Astrocyte (in vitro differentiated cells and primary cell): ENCODE measurements around the gene PAM16.

Experiments
- EZH2 ChIP-seq: IDR thresholded peaks from 2 replicates; pipeline ENCODE4 v1.6.1; 2012; ENCODE audit warnings: mild to moderate bottlenecking, low read length, inconsistent platforms; ENCODE audit not compliant: insufficient read depth
- TF ChIP-seq, protein P1 (sequence below): IDR thresholded peaks from 2 replicates; pipeline ENCODE4 v1.5.1; 2011; ENCODE audit warnings: low read depth, mild to moderate bottlenecking, inconsistent platforms, low read length, moderate library complexity; ENCODE audit not compliant: insufficient read depth

DNA sequence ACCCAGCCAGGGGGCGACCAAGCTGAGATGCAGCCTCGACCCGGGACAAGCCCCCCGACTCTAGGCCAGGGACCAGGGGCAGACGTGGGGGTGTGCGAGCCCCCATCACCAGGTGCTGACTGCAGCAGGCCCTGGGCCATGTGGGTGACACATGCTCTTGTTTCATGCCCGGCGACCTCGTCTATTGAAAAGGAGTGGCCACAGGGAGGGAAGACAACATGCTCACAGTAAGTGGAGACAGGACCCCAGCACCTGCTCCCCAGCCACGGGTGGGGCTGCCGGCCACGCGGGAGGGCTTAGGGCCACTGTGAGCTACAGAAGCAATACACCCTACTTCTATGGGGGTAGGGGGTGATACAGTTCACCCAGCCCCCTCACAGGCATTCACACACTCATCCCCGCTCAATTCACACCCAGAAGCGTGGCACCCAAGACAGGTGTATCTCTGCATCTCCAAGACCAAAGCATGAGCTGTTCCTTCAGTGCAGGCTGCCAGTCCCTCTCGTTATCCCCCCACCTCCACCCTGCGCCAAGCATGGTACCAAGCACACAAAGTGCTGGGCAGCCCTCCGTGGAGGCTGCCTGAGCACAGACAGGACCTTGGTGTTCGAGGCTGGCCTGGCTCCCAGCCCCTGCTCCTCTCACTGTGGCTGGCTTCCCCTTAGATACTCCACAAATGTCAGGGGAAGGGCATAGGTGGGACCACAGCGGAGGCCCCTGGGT is 34.1 kb upstream of the PAM16 start:
- TF ChIP-seq, protein P1, sequence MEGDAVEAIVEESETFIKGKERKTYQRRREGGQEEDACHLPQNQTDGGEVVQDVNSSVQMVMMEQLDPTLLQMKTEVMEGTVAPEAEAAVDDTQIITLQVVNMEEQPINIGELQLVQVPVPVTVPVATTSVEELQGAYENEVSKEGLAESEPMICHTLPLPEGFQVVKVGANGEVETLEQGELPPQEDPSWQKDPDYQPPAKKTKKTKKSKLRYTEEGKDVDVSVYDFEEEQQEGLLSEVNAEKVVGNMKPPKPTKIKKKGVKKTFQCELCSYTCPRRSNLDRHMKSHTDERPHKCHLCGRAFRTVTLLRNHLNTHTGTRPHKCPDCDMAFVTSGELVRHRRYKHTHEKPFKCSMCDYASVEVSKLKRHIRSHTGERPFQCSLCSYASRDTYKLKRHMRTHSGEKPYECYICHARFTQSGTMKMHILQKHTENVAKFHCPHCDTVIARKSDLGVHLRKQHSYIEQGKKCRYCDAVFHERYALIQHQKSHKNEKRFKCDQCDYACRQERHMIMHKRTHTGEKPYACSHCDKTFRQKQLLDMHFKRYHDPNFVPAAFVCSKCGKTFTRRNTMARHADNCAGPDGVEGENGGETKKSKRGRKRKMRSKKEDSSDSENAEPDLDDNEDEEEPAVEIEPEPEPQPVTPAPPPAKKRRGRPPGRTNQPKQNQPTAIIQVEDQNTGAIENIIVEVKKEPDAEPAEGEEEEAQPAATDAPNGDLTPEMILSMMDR: no peak
- no peak for TF ChIP-seq EZH2
